SJSA1 (cell line): ENCODE measurements around the gene TRPM2. TPM values are rescaled to one million over a fixed set of nuclear protein-coding genes. Genes with fewer than 3 reads are reported as not detected.

Experiments
- DNase-seq, 2 experiments: peaks; one replicate each; pipeline ENCODE4 v3.0.0-alpha.2; 2015 to 2020; ENCODE audit warnings: low spot score in 2 of 2, low read depth in 1 of 2
- H3K27ac ChIP-seq: fragments of 250-450 bp; sonication (Bioruptor Pico); 2 replicates; pipeline ENCODE4 v1.5.1; 2020; ENCODE audit warnings: mild to moderate bottlenecking, moderate library complexity
- H3K27me3 ChIP-seq: fragments of 250-450 bp; sonication (Bioruptor Pico); replicated peaks from 2 replicates; pipeline ENCODE4 v1.5.1; 2020; ENCODE audit warnings: mild to moderate bottlenecking, moderate library complexity
- H3K36me3 ChIP-seq: fragments of 250-450 bp; sonication (Bioruptor Pico); 2 replicates; pipeline ENCODE4 v1.5.1; 2020; ENCODE audit warnings: mild to moderate bottlenecking
- H3K4me1 ChIP-seq: fragments of 250-450 bp; sonication (Bioruptor Pico); replicated peaks from 2 replicates; pipeline ENCODE4 v1.6.1; 2021; ENCODE audit warnings: mild to moderate bottlenecking
- H3K4me3 ChIP-seq: fragments of 250-450 bp; sonication (Bioruptor Pico); 2 replicates; pipeline ENCODE4 v1.5.1; 2020; ENCODE audit warnings: mild to moderate bottlenecking
- H3K9me3 ChIP-seq: fragments of 250-450 bp; sonication (Bioruptor Pico); replicated peaks from 2 replicates; pipeline ENCODE4 v1.5.1; 2020; ENCODE audit warnings: mild to moderate bottlenecking
- total RNA-seq: library from RNA; depleted of rRNA; stranded (reverse); fragments of >200 nt; shearing (Covaris generic); gene quantifications from 2 replicates; pipeline ENCODE4 v1.2.3, GENCODE V29; 2014

Gene TRPM2
- total RNA-seq, 1 experiment from 2014 or later: 16.1 TPM

GRCh38 chr21:44326272-44326647 lies 27.2 kb upstream of the TRPM2 start:
- peaks cover 61% of the 10 kb centered on the region for H3K36me3 ChIP-seq
- no peaks in the 10 kb centered on the region for H3K4me1 ChIP-seq
- H3K27ac ChIP-seq: no peak overlapping the region
- no peaks in the 10 kb centered on the region for H3K9me3 ChIP-seq
- DNase-seq: no peak
- H3K27me3 ChIP-seq: no peaks in the 10 kb centered on the region
- H3K4me3 ChIP-seq: no peak overlapping the region

DNA sequence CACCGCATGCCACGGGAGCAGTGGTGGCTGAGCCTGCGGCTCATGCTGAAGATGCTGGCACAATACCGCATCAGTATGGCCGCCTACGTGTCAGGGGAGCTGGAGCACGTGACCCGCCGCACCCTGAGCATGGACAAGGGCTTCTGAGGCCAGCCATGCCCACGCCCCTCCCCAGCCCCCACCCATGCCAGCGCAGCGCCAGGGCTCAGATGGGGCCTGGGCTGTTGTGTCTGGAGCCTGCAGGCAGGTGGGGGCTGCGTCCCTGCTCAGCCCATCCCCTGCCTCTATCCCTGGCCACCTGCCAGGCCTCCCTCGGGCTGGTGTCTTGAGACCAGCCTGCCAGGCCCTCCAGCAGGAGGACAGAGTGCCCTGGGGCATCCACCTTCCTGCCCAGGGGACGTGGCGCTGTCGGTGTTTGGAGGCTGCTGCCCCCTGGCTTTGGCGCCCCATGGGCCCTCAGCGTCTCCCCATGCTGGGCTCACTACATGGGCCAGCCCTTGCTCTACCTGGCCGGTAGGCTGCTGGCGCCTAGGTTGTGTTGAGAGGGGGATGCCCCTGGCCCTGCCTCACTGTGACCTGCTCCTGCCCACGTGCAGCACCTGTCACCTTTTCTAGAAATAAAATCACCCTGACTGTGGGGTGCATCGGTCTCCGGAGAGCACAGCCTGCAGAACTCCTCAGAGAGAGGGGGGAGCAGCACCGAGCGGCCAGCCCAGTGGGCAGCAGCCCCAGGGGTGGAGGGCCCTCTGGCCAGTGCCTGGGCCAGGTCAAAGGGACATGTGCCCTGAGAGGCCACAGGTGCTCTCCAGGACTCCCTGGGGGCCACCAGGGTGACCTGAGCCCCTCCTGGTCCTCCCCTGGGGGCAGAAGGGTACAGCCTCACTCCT lies 26.5 kb upstream of the TRPM2 start:
- Histone ChIP-seq H3K36me3 (peaks cover 62% of the 10 kb centered on the region), H3K4me1 (no peaks in the 10 kb centered on the region), H3K4me3 (no peak overlapping the region), H3K27ac (no peak overlapping the region), H3K9me3 (no peaks in the 10 kb centered on the region), H3K27me3 (no peaks in the 10 kb centered on the region)
- DNase-seq: no peak

GRCh38 chr21:44327603-44327974 lies 25.8 kb upstream of the TRPM2 start:
- Histone ChIP-seq H3K36me3 (peaks cover 61% of the 10 kb centered on the region), H3K27ac (no peak overlapping the region), H3K4me3 (no peak overlapping the region), H3K27me3 (no peaks in the 10 kb centered on the region), H3K4me1 (no peaks in the 10 kb centered on the region), H3K9me3 (no peaks in the 10 kb centered on the region)
- no peak for DNase-seq

DNA sequence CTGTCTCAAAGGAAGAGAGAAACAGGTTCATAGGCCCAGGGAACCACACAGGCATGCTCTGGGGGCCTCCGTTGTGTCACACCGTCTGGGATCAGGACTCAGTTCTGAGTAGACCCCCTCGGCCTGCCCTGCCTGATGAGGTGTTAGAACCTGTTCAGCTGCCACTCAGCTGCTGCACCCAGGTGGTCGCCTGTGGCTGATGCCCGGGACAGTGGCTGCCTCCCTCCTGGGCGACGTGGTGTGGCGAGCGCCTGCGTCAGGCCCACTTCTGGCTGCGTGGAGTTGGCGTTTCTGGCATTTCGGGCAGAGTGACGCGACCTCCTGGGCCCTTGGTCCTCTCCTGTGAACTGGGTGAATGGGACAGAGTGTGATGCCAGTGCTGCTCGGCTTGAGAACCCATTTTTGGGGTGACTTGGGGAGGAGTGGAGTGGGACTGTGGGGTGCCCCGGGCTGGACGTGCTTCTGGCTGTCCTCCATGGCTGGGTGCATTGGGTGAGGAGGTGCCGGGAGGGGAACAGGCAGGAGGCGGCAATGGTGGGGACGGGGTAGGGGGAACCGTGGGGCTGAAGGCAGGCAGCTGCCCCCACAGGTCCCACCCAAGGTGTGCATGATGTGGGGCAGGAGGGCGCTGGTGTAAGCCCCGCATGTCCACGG lies 25.1 kb upstream of the TRPM2 start:
- Histone ChIP-seq H3K4me3 (no peak overlapping the region), H3K27ac (no peak overlapping the region), H3K36me3 (peaks cover 54% of the 10 kb centered on the region), H3K9me3 (no peaks in the 10 kb centered on the region), H3K27me3 (no peaks in the 10 kb centered on the region), H3K4me1 (no peaks in the 10 kb centered on the region)
- DNase-seq: no peak

- no peak for DNase-seq
- Histone ChIP-seq H3K4me1 (no peaks in the 10 kb centered on the region), H3K4me3 (no peak overlapping the region), H3K27me3 (no peaks in the 10 kb centered on the region), H3K36me3 (peaks cover 45% of the 10 kb centered on the region), H3K9me3 (no peaks in the 10 kb centered on the region), H3K27ac (no peak overlapping the region)
Observed at GRCh38 chr21:44329086-44329889, 24.1 kb upstream of the TRPM2 start.

- Histone ChIP-seq H3K36me3 (peaks cover 38% of the 10 kb centered on the region), H3K4me1 (no peaks in the 10 kb centered on the region)
- no peak for DNase-seq
Observed at GRCh38 chr21:44329971-44330681, 23.3 kb upstream of the TRPM2 start.

GRCh38 chr21:44330698-44331097 lies 22.7 kb upstream of the TRPM2 start:
- H3K4me3 ChIP-seq: no peak overlapping the region
- H3K9me3 ChIP-seq: no peaks in the 10 kb centered on the region
- H3K36me3 ChIP-seq: peaks cover 37% of the 10 kb centered on the region
- H3K4me1 ChIP-seq: no peaks in the 10 kb centered on the region
- no peak for DNase-seq
- no peak overlapping the region for H3K27ac ChIP-seq
- no peaks in the 10 kb centered on the region for H3K27me3 ChIP-seq

More at GRCh38 chr21:44329971-44330681, 23.3 kb upstream of the TRPM2 start:
- Histone ChIP-seq H3K27ac (no peak overlapping the region), H3K4me3 (no peak overlapping the region), H3K9me3 (no peaks in the 10 kb centered on the region), H3K27me3 (no peaks in the 10 kb centered on the region)

- no peaks in the 10 kb centered on the region for H3K27me3 ChIP-seq
- H3K4me3 ChIP-seq: no peak overlapping the region
Observed at GRCh38 chr21:44331209-44331608, 22.2 kb upstream of the TRPM2 start.

GRCh38 chr21:44331650-44332307 lies 21.6 kb upstream of the TRPM2 start:
- no peaks in the 10 kb centered on the region for H3K9me3 ChIP-seq
- H3K4me3 ChIP-seq: no peak overlapping the region
- no peak overlapping the region for H3K27ac ChIP-seq
- H3K27me3 ChIP-seq: no peaks in the 10 kb centered on the region
- peaks cover 37% of the 10 kb centered on the region for H3K36me3 ChIP-seq
- DNase-seq: no peak
- no peaks in the 10 kb centered on the region for H3K4me1 ChIP-seq

More at GRCh38 chr21:44331209-44331608, 22.2 kb upstream of the TRPM2 start:
- DNase-seq: no peak
- Histone ChIP-seq H3K9me3 (no peaks in the 10 kb centered on the region), H3K4me1 (no peaks in the 10 kb centered on the region), H3K27ac (no peak overlapping the region), H3K36me3 (peaks cover 34% of the 10 kb centered on the region)

- no peaks in the 10 kb centered on the region for H3K4me1 ChIP-seq
- DNase-seq: no peak
- peaks cover 34% of the 10 kb centered on the region for H3K36me3 ChIP-seq
- no peak overlapping the region for H3K4me3 ChIP-seq
- no peaks in the 10 kb centered on the region for H3K27me3 ChIP-seq
- no peaks in the 10 kb centered on the region for H3K9me3 ChIP-seq
- H3K27ac ChIP-seq: no peak overlapping the region
Observed at GRCh38 chr21:44332383-44332782, 21.0 kb upstream of the TRPM2 start.

DNA sequence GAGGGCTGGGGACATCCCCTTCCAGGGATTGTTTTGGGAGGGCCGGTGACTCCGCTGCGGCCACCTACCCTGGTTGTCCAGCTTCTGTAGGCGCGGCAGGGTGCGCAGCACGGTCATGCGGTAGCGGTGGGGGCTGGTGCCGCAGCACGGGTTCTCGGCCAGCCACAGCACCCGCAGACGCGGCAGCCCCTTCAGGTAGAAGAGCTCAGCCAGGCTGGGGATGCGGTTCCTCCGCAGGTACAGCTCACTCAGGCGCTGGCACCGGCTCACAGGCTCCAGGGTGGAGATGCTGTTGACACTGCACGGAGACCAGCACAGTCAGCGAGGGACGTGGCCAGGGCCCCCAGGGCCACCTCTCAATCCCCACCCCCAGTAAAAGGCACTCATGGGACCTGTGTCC lies 20.5 kb upstream of the TRPM2 start:
- no peak overlapping the region for H3K4me3 ChIP-seq
- H3K27me3 ChIP-seq: no peaks in the 10 kb centered on the region
- H3K4me1 ChIP-seq: peaks cover 4% of the 10 kb centered on the region
- peaks cover 30% of the 10 kb centered on the region for H3K36me3 ChIP-seq
- H3K27ac ChIP-seq: no peak overlapping the region
- DNase-seq: no peak
- H3K9me3 ChIP-seq: no peaks in the 10 kb centered on the region

DNA sequence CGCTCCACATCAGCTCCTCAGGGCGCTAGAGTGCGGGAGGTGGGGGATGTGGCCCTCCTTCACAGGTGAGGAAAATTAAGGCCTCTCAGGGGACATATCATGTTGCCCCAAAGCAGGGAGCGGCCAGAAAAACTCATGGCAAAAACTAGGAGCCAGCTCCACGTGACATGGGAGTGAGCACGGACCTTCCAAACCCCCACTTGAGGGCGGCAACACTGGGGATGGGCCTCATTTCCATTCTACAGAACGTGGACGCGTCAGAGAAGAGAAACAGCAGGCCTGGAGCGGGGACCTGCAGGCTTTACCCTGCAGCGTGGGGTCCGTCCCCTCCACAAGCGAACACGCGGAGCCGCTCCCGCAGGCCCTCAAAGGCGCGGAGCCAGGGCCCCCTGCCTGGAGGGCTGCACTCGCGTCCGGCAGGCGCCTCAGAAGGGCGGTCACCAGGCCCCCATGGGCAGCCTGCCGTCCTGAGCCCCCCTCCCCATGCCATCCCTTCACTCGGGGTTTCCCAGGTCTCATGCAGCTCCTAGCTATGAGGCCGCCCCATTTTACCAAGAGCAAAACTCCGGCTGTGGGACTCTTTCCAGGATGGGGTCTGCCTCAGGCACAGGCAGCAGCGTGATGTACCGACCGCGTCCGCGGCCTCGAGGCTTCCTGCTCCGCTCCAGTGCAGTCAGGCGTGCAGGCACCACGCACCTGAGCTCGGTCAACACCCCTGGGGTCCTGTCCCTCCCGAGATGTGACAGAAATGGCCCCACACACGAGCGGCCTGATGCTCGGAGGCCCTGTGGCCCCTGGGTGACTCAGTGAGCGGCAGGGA lies 19.7 kb upstream of the TRPM2 start:
- DNase-seq: no peak
- Histone ChIP-seq H3K4me3 (no peak overlapping the region), H3K27ac (no peak overlapping the region), H3K4me1 (peaks cover 9% of the 10 kb centered on the region), H3K27me3 (no peaks in the 10 kb centered on the region), H3K36me3 (peaks cover 30% of the 10 kb centered on the region), H3K9me3 (no peaks in the 10 kb centered on the region)
